Measurements from ENCODE around the gene TRIM28.

TRIM28 gene

DNA sequence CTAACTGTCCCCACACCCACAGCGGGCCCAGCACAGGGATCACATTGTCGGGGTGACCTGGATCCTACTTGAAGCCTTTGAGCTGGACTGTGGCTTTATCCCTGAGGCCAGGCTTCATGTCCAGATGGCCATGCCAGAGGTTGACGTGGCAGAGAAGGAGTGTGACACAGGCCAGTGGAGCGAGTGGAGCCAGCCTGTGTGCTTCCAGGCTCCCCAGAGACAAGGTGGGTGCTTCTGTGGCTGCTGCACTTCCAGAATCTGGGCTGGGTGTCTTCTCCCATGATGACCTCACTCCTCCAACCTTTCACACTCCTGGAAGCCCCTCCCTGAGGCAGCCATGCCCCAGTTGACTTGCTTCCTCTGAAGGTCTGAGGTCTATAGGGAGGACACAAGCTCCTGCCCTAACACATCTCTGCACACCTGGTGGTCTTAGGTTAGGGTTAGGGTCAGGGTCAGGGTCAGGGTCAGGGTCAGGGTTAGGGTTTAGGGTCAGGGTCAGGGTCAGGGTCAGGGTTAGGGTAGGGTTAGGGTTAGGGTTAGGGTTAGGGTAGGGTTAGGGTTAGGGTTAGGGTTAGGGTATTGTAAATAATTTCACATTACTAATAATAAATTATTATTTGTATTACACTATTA lies 42.4 kb downstream of the TRIM28 start:
- DNase-seq = peak in 7 of 42 donors; percentile 1 to 18 (median 12)

More for the DNA sequence above, 42.4 kb downstream of the TRIM28 start:
- intact Hi-C loops (cut with DNase I) = no loop called here
